ENCODE measurements around the gene PPARG. TPM values are rescaled to one million over a fixed set of nuclear protein-coding genes. Genes with fewer than 3 reads are reported as not detected.

PPARG gene
- total and polyA plus RNA-seq, 10 of the 15 experiments (the other 5 are each of a cell fraction or from before 2014, with no cell fraction given) = 0.06 to 0.86 (median 0.12) TPM; not detected in 5

DNA sequence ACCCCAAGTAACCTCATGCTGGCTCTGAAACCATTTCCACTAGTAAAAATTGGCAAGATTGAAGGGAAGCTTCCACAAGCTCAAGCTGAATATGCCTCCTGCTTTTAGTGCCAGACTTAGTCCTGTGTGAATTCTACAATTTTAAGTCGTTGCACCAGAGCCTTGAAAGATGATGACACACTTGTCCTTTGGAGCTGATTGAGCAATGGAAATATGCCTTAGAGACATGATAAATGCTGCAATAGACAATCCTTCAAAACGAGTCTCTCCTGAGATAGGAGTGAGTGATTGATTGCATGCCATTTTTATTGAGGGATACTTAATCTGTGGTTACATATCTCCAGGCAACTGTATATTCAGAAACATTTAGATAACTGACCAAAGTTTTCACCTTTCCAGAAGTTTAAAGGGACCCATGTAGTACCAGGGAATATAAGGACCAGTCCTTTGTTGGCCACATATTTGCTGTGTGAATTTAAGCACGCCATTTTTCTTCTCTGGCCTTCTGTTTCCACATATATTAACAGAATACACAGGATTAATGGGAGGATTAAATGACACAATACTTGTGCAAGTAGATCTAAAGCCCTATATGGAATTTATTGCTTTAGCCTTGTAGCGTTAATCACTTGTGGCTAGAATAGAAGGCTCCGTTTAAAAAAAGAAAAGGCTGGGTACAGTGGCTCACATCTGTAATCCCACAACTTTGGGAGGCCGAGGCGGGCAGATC, 65.1 kb downstream of the PPARG start (continued):
- TF ChIP-seq, protein P1, sequence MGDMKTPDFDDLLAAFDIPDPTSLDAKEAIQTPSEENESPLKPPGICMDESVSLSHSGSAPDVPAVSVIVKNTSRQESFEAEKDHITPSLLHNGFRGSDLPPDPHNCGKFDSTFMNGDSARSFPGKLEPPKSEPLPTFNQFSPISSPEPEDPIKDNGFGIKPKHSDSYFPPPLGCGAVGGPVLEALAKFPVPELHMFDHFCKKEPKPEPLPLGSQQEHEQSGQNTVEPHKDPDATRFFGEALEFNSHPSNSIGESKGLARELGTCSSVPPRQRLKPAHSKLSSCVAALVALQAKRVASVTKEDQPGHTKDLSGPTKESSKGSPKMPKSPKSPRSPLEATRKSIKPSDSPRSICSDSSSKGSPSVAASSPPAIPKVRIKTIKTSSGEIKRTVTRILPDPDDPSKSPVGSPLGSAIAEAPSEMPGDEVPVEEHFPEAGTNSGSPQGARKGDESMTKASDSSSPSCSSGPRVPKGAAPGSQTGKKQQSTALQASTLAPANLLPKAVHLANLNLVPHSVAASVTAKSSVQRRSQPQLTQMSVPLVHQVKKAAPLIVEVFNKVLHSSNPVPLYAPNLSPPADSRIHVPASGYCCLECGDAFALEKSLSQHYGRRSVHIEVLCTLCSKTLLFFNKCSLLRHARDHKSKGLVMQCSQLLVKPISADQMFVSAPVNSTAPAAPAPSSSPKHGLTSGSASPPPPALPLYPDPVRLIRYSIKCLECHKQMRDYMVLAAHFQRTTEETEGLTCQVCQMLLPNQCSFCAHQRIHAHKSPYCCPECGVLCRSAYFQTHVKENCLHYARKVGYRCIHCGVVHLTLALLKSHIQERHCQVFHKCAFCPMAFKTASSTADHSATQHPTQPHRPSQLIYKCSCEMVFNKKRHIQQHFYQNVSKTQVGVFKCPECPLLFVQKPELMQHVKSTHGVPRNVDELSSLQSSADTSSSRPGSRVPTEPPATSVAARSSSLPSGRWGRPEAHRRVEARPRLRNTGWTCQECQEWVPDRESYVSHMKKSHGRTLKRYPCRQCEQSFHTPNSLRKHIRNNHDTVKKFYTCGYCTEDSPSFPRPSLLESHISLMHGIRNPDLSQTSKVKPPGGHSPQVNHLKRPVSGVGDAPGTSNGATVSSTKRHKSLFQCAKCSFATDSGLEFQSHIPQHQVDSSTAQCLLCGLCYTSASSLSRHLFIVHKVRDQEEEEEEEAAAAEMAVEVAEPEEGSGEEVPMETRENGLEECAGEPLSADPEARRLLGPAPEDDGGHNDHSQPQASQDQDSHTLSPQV (IDR thresholded peaks at IDR 0.05) = no peak
- no peak for TF ChIP-seq SMAD5 (IDR thresholded peaks at IDR 0.05; ENCODE audit: low read depth)
- TF ChIP-seq JUND (IDR thresholded peaks at IDR 0.05; ENCODE audit: low read depth, low read length) = no peak
- no peak for TF ChIP-seq NFYA (IDR thresholded peaks at IDR 0.05; ENCODE audit: borderline replicate concordance, low read depth, low read length)
- no peak for TF ChIP-seq RCOR1 (conservative IDR thresholded peaks at IDR 0.05; ENCODE audit: low read depth, low read length)

DNA sequence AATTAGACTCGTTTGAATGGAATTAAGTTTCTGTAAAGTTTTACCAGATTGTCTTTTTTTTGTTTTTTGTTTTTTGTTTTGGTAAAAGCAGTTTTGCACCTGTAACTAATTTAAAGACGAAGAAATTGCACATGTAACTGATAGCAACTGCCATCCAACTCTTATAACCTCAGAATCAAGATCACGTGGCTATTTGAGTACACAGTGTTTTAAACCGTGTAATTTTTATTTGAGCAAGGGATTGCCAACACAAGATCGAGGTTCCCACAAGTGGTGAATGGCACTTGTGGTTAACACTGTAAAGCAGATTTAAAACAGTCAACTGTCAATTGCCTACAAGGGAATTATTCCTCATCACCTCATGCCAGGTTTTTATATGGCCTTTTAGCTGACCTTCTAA, 67.3 kb downstream of the PPARG start:
- H3K9ac ChIP-seq (ENCODE audit: control insufficient read depth, insufficient read depth, low read length) = no peak overlapping the region
- ATAC-seq (no peak), FAIRE-seq (no peak), DNase-seq (ENCODE audit: low read depth, low spot score) (no peak)
- RAD21 ChIA-PET (ENCODE audit: unreplicated experiment) = no interaction called here
- no peaks in the 10 kb centered on the region for H3K9me3 ChIP-seq (replicated peaks; ENCODE audit: control insufficient read depth, insufficient read depth, low read length)
- no peak overlapping the region for H3K27ac ChIP-seq (ENCODE audit: control insufficient read depth, insufficient read depth)
- WGBS (ENCODE audit: insufficient coverage, insufficient replicate concordance, low lambda C conversion rate, missing lambda C conversion rate) = 7% methylated on average over 5 of the region's 5 CpGs
- no peak overlapping the region for H3K4me2 ChIP-seq (ENCODE audit: control insufficient read depth, insufficient read depth)
- SMC1A ChIA-PET (ENCODE audit: uncharacterized antibody, unreplicated experiment) = interaction anchor here (0.9 kb wide), 3 partner anchors 19 to 205 kb away, joined by 3 to 4 read pairs (median 4); no protein-coding TSS in a partner anchor
- no peak overlapping the region for H2AFZ ChIP-seq (ENCODE audit: control insufficient read depth, low read depth, low read length)
- H3K4me3 ChIP-seq = no peak overlapping the region
- BruUV-seq (replicated peaks) = no TSS peak
- CTCF ChIA-PET = no interaction called here
- intact Hi-C loops (cut with micrococcal nuclease; ENCODE audit: unreplicated experiment) = no loop called here
- POLR2A ChIA-PET = no interaction called here
- H4K20me1 ChIP-seq (ENCODE audit: control insufficient read depth, insufficient read depth) = no peaks in the 10 kb centered on the region
- H3K36me3 ChIP-seq (ENCODE audit: control insufficient read depth in 2 of 2, insufficient read depth in 2 of 2, low read length in 1 of 2) = no peaks in the 10 kb centered on the region
- H3K79me2 ChIP-seq (ENCODE audit: control insufficient read depth, insufficient read depth, low read length) = no peaks in the 10 kb centered on the region
- in situ Hi-C loops (cut with MboI) = no loop called here
- H3K27me3 ChIP-seq (replicated peaks in 1 of 2; ENCODE audit: control insufficient read depth in 2 of 2, insufficient read depth in 2 of 2, low read length in 1 of 2) = no peaks in the 10 kb centered on the region; a peak in 2 of 4 replicates
- H3K4me1 ChIP-seq (ENCODE audit: control insufficient read depth, insufficient read depth, low read length) = no peaks in the 10 kb centered on the region
- TF ChIP-seq, protein P2, sequence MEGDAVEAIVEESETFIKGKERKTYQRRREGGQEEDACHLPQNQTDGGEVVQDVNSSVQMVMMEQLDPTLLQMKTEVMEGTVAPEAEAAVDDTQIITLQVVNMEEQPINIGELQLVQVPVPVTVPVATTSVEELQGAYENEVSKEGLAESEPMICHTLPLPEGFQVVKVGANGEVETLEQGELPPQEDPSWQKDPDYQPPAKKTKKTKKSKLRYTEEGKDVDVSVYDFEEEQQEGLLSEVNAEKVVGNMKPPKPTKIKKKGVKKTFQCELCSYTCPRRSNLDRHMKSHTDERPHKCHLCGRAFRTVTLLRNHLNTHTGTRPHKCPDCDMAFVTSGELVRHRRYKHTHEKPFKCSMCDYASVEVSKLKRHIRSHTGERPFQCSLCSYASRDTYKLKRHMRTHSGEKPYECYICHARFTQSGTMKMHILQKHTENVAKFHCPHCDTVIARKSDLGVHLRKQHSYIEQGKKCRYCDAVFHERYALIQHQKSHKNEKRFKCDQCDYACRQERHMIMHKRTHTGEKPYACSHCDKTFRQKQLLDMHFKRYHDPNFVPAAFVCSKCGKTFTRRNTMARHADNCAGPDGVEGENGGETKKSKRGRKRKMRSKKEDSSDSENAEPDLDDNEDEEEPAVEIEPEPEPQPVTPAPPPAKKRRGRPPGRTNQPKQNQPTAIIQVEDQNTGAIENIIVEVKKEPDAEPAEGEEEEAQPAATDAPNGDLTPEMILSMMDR (IDR thresholded peaks at IDR 0.05 in 2 of 3, conservative IDR thresholded peaks at IDR 0.05 in 1 of 3; ENCODE audit: control insufficient read depth in 2 of 3, extremely low read depth in 1 of 3, insufficient read depth in 1 of 3, low read depth in 3 of 3, low read length in 3 of 3) = no peak
- no peak for TF ChIP-seq RFX5 (IDR thresholded peaks at IDR 0.05; ENCODE audit: low read depth, low read length)
- no peak for TF ChIP-seq NFYB (IDR thresholded peaks at IDR 0.05; ENCODE audit: insufficient read depth, low read depth, low read length)
- TF ChIP-seq SMARCA5 (IDR thresholded peaks at IDR 0.05) = no peak
- no peak for TF ChIP-seq TAF1 (IDR thresholded peaks at IDR 0.05; ENCODE audit: borderline replicate concordance, low read depth, low read length)
- TF ChIP-seq, protein P3, sequence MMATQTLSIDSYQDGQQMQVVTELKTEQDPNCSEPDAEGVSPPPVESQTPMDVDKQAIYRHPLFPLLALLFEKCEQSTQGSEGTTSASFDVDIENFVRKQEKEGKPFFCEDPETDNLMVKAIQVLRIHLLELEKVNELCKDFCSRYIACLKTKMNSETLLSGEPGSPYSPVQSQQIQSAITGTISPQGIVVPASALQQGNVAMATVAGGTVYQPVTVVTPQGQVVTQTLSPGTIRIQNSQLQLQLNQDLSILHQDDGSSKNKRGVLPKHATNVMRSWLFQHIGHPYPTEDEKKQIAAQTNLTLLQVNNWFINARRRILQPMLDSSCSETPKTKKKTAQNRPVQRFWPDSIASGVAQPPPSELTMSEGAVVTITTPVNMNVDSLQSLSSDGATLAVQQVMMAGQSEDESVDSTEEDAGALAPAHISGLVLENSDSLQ (IDR thresholded peaks at IDR 0.05) = no peak
- TF ChIP-seq, protein P4, sequence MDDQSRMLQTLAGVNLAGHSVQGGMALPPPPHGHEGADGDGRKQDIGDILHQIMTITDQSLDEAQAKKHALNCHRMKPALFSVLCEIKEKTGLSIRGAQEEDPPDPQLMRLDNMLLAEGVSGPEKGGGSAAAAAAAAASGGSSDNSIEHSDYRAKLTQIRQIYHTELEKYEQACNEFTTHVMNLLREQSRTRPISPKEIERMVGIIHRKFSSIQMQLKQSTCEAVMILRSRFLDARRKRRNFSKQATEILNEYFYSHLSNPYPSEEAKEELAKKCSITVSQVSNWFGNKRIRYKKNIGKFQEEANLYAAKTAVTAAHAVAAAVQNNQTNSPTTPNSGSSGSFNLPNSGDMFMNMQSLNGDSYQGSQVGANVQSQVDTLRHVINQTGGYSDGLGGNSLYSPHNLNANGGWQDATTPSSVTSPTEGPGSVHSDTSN (IDR thresholded peaks at IDR 0.05; ENCODE audit: insufficient replicate concordance, low read depth, low read length) = no peak
- no peak for TF ChIP-seq CHD4 (IDR thresholded peaks at IDR 0.05)
- TF ChIP-seq HCFC1 (IDR thresholded peaks at IDR 0.05; ENCODE audit: low read length) = no peak
- no peak for TF ChIP-seq ZNF274 (IDR thresholded peaks at IDR 0.05; ENCODE audit: insufficient read depth, insufficient read length)
